Pons (tissue), 1 donor: ENCODE measurements around the gene ZNF516.

Experiments used
- DNase-seq: peaks from one replicate; pipeline ENCODE4 v3.0.0-alpha.2; 2016; ENCODE audit warnings: low spot score

Gene ZNF516

GRCh38 chr18:76507830-76508385, 12.9 kb upstream of the ZNF516 start:
- no peak for DNase-seq

DNA sequence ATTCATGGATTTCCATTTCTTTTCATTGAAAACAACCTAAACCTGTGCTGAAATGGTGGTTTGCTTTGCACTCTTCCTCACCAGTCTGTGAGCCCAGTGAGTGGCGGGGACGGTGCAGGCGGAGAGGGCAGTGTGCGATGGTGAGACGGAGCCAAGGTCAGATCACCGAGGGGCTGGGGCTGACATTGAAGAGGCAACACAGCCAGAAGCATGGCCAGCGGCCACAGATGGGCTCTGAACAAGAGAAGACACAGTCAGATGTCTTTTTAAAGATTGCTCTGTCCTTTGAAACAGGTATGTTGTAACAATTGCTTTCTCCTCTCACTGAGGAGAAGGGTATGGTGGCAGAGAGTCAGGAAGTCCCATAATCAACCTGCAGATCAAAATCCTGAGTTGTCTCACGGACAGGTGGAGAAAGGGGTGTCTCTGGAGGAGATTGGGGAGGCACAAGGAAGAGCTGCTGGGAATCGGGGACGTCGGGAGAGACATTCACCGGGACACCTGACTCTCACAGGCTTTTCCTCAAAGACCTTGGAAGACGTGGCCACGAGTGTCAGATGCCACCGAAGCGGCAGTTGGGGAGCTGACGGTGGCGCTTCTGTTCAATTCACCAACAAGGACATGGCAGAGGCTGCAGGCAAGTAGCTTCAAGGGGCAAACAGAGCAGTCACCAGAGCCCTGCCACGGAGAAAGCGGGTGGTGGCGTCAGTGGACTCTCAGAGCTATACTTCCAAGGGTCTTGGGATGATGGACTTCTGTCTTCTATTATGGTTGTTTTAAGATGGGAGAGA, 12.1 kb upstream of the ZNF516 start:
- DNase-seq, result no peak

GRCh38 chr18:76506395-76506794, 11.4 kb upstream of the ZNF516 start:
- no peak for DNase-seq

DNA sequence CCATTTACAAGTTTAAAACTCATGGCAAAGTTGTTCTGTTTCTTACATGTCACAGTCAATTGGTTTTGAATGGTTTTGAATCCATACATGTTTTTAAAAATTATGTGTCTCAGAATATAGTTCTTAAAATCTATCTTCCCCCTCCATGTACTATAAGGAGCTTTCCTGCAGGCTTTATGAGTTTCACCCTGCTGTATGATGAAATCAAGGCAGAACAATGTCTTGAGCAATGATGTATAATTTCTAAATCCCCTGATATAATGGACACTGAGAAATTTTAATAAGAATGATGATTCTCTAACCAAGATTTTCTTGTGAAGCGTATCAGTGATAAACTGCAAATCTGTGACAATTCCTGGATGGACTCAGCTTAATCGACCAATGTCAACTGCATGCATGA, 10.6 kb upstream of the ZNF516 start:
- DNase-seq, result no peak

GRCh38 chr18:76504749-76505148, 9.7 kb upstream of the ZNF516 start:
- no peak for DNase-seq

DNA sequence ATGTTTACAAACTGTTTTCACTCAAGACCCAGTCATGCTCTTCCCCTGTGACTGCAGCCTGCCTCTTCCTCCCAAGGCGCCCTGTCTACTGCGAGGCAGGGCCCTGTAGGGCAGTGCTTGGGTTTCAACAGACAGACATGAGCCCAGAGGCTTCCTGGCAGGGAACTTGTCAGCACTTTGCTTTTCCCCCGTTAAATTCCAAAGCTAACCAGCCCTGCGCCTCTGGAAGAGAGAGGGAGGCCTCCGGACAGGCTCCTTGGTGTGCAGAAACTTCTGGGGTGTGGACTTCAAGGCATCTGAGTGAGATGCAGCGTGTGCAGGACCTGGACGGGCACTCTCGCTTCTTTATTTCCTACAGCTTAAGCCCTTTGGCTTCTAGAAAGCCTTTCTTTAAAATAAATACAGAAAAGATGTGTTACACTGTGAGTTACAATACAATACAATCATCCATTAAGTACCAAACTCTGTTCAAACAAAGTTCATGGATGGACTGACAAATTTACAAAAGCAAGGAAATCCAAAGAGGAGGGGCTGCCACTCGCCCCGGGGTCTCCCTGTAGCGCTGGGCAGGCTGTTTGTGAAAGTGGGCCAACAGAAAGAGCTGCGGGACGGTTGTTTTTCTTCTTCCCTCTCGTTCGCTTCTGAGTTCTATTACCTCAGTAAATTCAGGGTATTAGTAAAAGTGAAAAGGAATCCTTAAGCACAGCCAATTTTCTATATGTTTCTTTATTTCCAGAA, 8.8 kb upstream of the ZNF516 start:
- DNase-seq, result no peak

DNA sequence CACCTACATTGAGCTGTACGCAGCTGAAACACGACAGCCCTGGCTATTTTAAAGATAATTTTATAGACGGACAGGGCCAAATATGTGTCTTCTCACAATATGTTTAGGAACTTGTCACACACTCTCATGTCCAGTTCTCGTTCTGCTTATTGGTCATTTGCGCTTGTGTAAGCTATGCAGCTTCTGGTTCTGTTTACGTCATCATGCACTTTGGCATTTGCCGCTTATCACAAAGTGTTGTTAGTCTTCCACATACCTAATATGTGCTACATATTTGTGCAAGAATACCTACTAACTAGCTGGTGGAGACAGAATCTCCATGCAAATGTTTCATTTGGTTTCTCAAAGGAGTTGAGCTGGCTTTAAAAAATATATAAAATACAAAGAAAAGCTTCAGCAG, 7.5 kb upstream of the ZNF516 start:
- DNase-seq, result no peak

GRCh38 chr18:76499637-76500340, 4.7 kb upstream of the ZNF516 start:
- no peak for DNase-seq

- DNase-seq, result no peak
Measured at GRCh38 chr18:76499021-76499420, 4.0 kb upstream of the ZNF516 start.

- DNase-seq, result no peak
Measured at GRCh38 chr18:76498064-76498463, 3.0 kb upstream of the ZNF516 start.

DNA sequence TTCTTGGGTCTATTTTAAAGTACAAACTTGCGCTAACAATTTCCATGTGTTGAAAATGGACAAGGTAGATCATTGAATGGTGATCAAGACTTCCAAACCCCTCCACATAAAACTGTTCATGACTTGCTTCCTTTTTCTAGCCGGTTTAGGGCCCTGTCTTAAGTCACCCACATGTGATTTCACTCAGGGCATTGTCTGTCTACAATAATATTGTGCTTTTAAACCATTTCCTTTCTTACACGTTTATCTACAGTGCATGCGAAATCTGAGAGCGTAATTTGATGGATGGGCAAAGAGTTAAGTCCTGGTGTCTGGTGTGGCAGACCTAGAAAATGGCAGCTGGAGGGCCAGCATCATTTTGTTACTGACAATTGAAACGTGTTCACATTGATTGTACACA, 2.0 kb upstream of the ZNF516 start:
- DNase-seq, result no peak

DNA sequence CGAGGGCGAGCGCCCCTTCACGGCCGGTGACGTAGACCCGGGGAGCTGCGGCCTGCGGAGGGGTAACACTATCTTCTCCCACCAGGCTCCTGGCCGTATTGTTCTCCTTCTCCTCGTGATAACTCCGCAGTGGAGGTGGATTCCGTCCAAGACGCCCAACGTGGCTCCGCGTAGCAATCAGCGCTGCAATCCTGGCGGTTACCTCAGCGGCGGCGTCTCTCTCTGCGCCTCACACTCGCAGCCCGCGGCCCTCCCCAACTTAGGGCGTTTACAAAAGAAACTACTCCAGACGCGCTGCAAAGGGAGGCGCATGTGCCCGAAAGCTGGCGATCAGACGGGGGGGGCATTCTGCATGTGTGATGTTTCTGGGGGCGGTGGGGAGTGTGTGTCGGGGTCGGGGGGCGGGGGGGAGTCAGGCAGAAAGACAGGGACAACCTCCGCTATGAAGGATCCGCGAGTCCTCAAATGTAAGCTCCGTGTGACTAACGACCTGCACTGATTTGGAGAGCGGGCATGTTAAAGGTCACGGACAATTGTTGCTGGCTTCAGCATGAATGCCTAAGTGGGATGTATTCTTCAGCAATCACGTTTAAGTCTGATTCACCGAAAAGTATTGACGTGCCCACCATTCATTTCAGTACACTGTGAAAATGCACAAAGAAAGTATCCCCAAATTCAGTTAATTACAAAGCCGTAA, 1.3 kb upstream of the ZNF516 start:
- no peak for DNase-seq

GRCh38 chr18:76495435-76496193, 572 bp upstream of the ZNF516 start:
- DNase-seq, result no peak

DNA sequence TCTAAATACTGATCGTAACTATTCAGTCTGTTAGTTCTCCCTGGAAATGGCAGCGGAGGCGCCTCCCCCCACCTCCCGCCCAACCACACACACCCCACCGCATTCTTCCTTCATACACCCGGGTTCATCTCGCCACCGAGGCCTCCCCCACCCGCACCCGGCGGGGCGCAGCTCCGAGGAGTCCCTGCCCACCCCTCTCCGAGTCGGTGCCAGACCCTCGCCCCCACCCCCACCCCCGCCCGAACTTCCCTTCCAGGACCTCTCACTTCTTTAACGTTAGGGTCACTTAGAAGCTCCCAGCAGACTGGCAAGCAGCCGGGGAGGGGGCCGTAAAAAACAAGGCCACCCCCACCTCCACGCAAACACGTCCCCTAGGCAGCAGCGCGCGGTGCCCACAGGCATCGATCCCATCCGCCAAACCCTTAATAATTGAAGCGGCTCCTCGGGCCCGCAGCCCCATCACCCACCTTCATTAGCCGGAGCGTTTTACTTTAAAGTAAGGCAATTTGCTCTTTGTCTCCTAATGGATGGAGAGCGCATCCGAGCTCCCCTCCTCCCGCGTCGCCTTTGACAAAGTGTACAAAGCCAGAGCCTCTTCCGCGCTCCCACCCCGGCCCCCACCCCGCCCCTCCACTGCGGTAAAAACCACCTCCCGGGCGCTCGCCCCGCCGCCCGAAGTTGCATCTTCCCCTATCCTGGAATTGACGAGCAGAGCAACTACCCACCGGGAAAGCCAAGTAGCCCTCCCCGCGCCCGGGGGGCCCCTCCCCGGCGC, 624 bp downstream of the ZNF516 start:
- DNase-seq, result no peak

DNA sequence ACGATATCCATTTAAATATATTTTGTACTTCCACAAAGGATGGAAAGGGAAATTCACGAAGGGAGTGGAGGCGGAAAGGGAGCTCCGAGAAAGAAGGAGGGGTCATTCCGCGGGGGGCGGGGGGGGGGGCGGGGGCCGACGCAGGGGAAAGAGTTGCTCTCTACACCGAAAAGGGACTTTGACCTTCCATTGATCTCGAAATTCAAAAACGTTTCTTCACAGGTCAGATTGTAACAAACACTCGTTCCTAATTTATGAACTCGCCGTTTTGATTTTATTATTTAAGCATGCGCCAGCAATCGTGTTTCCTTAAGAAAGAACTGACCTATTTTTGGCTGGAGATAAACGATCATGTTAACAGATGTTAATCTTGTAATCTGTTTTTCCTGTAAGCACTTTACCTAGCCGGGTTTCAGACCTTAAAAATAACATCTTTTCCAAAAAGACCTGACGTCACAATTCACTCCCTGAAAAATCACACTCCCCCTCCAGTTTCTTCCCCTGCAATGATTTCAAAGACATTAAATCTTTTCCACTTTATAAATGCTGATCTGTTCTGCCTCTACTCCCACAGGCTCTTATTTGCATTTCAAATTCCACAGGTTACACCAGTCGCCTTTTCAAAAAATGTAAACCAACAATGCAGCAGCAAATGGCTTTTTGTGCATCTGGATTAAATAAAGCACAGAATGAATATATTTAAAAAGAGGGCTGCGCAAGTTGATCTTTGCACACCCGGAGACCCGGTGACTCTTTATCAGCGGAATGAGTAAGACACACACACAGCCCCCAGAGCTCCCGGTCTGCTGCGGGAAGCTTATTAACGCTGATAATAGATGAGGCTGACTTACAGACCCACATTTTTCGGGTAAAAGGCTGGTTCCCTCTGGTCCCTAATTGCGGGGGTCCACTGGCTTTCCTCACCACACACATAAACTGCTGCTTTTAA, 1.6 kb downstream of the ZNF516 start:
- DNase-seq, result no peak

GRCh38 chr18:76492669-76493212, 2.3 kb downstream of the ZNF516 start:
- peak; percentile 97 for DNase-seq

DNA sequence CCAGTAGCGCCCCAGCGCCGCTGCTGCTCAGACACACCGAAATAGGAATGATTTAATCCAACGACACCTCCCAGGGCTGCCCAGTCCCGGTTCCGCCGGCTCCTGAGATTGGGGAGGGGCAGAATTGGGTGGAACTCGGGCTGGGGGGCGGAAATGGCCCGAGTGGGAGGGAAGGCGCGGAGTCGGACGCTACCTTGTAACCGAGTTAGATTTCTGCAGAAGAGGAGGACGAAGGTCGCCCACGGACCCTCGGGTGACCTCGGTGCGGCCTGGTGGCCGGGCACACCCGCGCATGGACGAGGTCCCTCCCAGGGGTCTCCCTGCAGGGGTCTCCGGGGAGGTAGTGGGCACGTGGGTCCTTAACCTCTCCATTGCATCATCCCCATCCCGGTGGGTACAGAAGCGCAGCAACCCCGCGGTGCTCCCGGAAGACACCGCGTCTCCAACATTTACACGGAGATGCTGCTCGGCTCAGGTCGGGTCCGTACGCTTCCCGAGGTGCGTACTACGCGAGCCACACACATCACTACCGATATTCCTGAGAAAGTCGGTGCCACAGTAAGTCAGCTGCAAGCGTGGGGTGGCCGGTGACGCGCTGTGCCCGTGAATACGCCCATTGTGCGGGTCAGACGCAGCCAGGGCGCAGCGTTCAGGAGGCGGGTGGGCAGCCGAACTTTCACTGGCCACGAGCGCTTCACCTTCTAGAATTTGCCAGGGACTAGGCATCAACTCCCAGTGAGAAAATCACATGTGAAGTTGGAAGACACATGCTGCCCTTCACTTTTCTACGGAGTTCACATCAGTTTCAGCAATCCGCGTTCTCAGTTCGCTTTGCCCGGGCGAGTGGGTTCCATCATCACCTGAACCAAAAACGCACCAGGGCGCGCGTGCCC, 3.0 kb downstream of the ZNF516 start:
- no peak for DNase-seq

DNA sequence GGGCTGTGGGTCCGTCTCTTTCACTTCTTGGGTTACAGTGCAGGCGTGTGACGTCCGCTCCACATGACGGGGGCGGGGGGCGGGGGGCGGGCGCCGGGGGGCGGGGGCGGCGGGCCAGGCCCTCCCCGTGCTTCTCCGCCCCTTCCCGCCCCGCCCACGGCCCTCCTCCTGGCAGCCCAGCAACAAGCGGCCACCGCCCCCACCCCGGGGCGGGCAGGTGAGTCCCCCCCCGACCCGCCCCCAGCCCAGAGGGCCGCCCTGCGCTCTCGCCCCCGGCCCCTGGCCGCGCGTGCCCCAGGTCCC, 3.6 kb downstream of the ZNF516 start:
- DNase-seq, result no peak
